ENCODE measurements around the gene ZNF644.

The ZNF644 gene

GRCh38 chr1:90955769-90956168 lies 66.1 kb downstream of the ZNF644 start:
- no peak for TF ChIP-seq CTCF (IDR thresholded peaks at IDR 0.05; ENCODE audit: low read length, missing control alignments)
- no peak for DNase-seq (ENCODE audit: low read depth)
- H3K4me3 ChIP-seq (replicated peaks; ENCODE audit: low read depth, low read length), result no peak overlapping the region

GRCh38 chr1:90952906-90953305 lies 68.9 kb downstream of the ZNF644 start:
- no peak overlapping the region for H3K4me3 ChIP-seq (replicated peaks; ENCODE audit: low read depth, low read length)
- DNase-seq (ENCODE audit: low read depth), result no peak
- no peak for TF ChIP-seq CTCF (IDR thresholded peaks at IDR 0.05; ENCODE audit: low read length, missing control alignments)

GRCh38 chr1:90951009-90951408 lies 70.8 kb downstream of the ZNF644 start:
- no peak for DNase-seq (ENCODE audit: low read depth)
- TF ChIP-seq CTCF (IDR thresholded peaks at IDR 0.05; ENCODE audit: low read length, missing control alignments), result no peak
- H3K4me3 ChIP-seq (replicated peaks; ENCODE audit: low read depth, low read length), result no peak overlapping the region

GRCh38 chr1:90948301-90948700 lies 73.5 kb downstream of the ZNF644 start:
- DNase-seq (ENCODE audit: low read depth), result no peak
- H3K4me3 ChIP-seq (replicated peaks; ENCODE audit: low read depth, low read length), result no peak overlapping the region
- no peak for TF ChIP-seq CTCF (IDR thresholded peaks at IDR 0.05; ENCODE audit: low read length, missing control alignments)

GRCh38 chr1:90946630-90947029 lies 75.2 kb downstream of the ZNF644 start:
- no peak overlapping the region for H3K4me3 ChIP-seq (replicated peaks; ENCODE audit: low read depth, low read length)
- TF ChIP-seq CTCF (IDR thresholded peaks at IDR 0.05; ENCODE audit: low read length, missing control alignments), result no peak
- DNase-seq (ENCODE audit: low read depth), result no peak

GRCh38 chr1:90945287-90945686 lies 76.5 kb downstream of the ZNF644 start:
- DNase-seq (ENCODE audit: low read depth), result no peak
- H3K4me3 ChIP-seq (replicated peaks; ENCODE audit: low read depth, low read length), result no peak overlapping the region
- no peak for TF ChIP-seq CTCF (IDR thresholded peaks at IDR 0.05; ENCODE audit: low read length, missing control alignments)

- DNase-seq (ENCODE audit: low read depth), result no peak
- H3K4me3 ChIP-seq (replicated peaks; ENCODE audit: low read depth, low read length), result no peak overlapping the region
- TF ChIP-seq CTCF (IDR thresholded peaks at IDR 0.05; ENCODE audit: low read length, missing control alignments), result no peak
These were observed 77.9 kb downstream of the ZNF644 start for GRCh38 chr1:90943966-90944365.
